Measurements from ENCODE around the gene HSD11B1L.
A peak's percentile ranks its signal among the peaks of the same experiment; 100 is the strongest.
"Not testable (repeated sequence)": the region's sequence is repeated elsewhere in the genome, so short reads cannot be mapped to it uniquely, and the experiment has no call there.

Gene HSD11B1L

GRCh38 chr19:5700455-5701092 lies 19.7 kb downstream of the HSD11B1L start:
- DNase-seq (ENCODE audit: low spot score) = no peak

- DNase-seq (ENCODE audit: low spot score) = not testable (repeated sequence)
Observed at GRCh38 chr19:5702053-5702410, 21.2 kb downstream of the HSD11B1L start.

GRCh38 chr19:5703819-5704818 lies 23.3 kb downstream of the HSD11B1L start:
- no peak for DNase-seq (ENCODE audit: low spot score)

- DNase-seq (ENCODE audit: low spot score) = no peak
Observed at GRCh38 chr19:5705552-5705951, 24.7 kb downstream of the HSD11B1L start.

GRCh38 chr19:5706876-5707573 lies 26.2 kb downstream of the HSD11B1L start:
- DNase-seq (ENCODE audit: low spot score) = no peak

- no peak for DNase-seq (ENCODE audit: low spot score)
Observed at GRCh38 chr19:5707576-5708575, 27.0 kb downstream of the HSD11B1L start.

GRCh38 chr19:5711025-5711424 lies 30.2 kb downstream of the HSD11B1L start:
- no peak for DNase-seq (ENCODE audit: low spot score)

- DNase-seq (ENCODE audit: low spot score) = no peak
Observed at GRCh38 chr19:5711713-5712161, 30.9 kb downstream of the HSD11B1L start.

GRCh38 chr19:5713228-5713627 lies 32.4 kb downstream of the HSD11B1L start:
- no peak for DNase-seq (ENCODE audit: low spot score)

- no peak for DNase-seq (ENCODE audit: low spot score)
Observed at GRCh38 chr19:5714816-5715215, 34.0 kb downstream of the HSD11B1L start.

- DNase-seq (ENCODE audit: low spot score) = no peak
Observed at GRCh38 chr19:5717215-5717935, 36.5 kb downstream of the HSD11B1L start.

- DNase-seq (ENCODE audit: low spot score) = no peak
Observed at GRCh38 chr19:5718037-5718578, 37.3 kb downstream of the HSD11B1L start.

- peak; percentile 74 for DNase-seq (ENCODE audit: low spot score)
Observed at GRCh38 chr19:5718579-5719273, 37.9 kb downstream of the HSD11B1L start.

- peak; percentile 31 for DNase-seq (ENCODE audit: low spot score)
Observed at GRCh38 chr19:5719274-5719960, 38.6 kb downstream of the HSD11B1L start.

GRCh38 chr19:5719961-5720790 lies 39.3 kb downstream of the HSD11B1L start, which contains the start of the genes CATSPERD and LONP1:
Gene CATSPERD (plus strand): TSS chr19:5720637. CDS start chr19:5720738, 101 bp downstream.
Gene LONP1 (minus strand): TSS chr19:5720146. CDS start chr19:5720132, 14 bp downstream.
- DNase-seq (ENCODE audit: low spot score) = peak; percentile 99

- DNase-seq (ENCODE audit: low spot score) = no peak
Observed at GRCh38 chr19:5727453-5728050, 46.7 kb downstream of the HSD11B1L start.

GRCh38 chr19:5733172-5733571 lies 52.3 kb downstream of the HSD11B1L start:
- DNase-seq (ENCODE audit: low spot score) = not testable (repeated sequence)
